Liver (tissue), 3 donors: ENCODE results near the gene NDUFS6.

Source experiments
- EGR1 ChIP-seq, 2 donors: IDR thresholded peaks; 2 replicates each; pipeline ENCODE4 v1.6.1; 2016 to 2018; ENCODE audit warnings: antibody characterized with exemption in 2 of 2, low read depth in 2 of 2
- FOXA1 ChIP-seq: IDR thresholded peaks from 2 replicates; pipeline ENCODE4 v1.6.1; 2016; ENCODE audit warnings: antibody characterized with exemption
- GABPA ChIP-seq, 2 donors: IDR thresholded peaks in 1 of 2; conservative IDR thresholded peaks in 1 of 2; 2 replicates each; pipeline ENCODE4 v1.6.1; 2016; ENCODE audit warnings: antibody characterized with exemption in 2 of 2, mild to moderate bottlenecking in 1 of 2, moderate library complexity in 1 of 2
- HNF4A ChIP-seq, 2 donors: conservative IDR thresholded peaks; 2 replicates each; pipeline ENCODE4 v1.6.1; 2016; ENCODE audit warnings: antibody characterized with exemption in 2 of 2, mild to moderate bottlenecking in 2 of 2
- NR2F2 ChIP-seq: IDR thresholded peaks from 2 replicates; pipeline ENCODE4 v1.6.1; 2016; ENCODE audit warnings: antibody characterized with exemption
- RAD21 ChIP-seq, 2 donors: IDR thresholded peaks; 2 replicates each; pipeline ENCODE4 v1.6.1; 2016; ENCODE audit warnings: antibody characterized with exemption in 2 of 2, mild to moderate bottlenecking in 2 of 2
- SP1 ChIP-seq: IDR thresholded peaks from 2 replicates; pipeline ENCODE4 v1.6.1; 2018; ENCODE audit warnings: antibody characterized with exemption, mild to moderate bottlenecking
- TAF1 ChIP-seq: conservative IDR thresholded peaks from 2 replicates; pipeline ENCODE4 v1.6.1; 2016; ENCODE audit warnings: antibody characterized with exemption, mild to moderate bottlenecking
- TF ChIP-seq, protein P1 (sequence below): fragments of 150-350 bp; IDR thresholded peaks from 2 replicates; pipeline ENCODE4 v1.5.1; 2017; ENCODE audit warnings: improper control_type of control experiment, low read depth, low read length; ENCODE audit not compliant: missing input control
- TF ChIP-seq, protein P2 (sequence below): IDR thresholded peaks from 2 replicates; pipeline ENCODE4 v1.6.1; 2016; ENCODE audit warnings: antibody characterized with exemption
- TF ChIP-seq, protein P3 (sequence below): IDR thresholded peaks from 2 replicates; pipeline ENCODE4 v1.6.1; 2016; ENCODE audit warnings: antibody characterized with exemption
- TF ChIP-seq, protein P4 (sequence below): IDR thresholded peaks from 2 replicates; pipeline ENCODE4 v1.6.1; 2016; ENCODE audit warnings: antibody characterized with exemption
- donor health status: healthy.
- donor health status: healthy.

DNA sequence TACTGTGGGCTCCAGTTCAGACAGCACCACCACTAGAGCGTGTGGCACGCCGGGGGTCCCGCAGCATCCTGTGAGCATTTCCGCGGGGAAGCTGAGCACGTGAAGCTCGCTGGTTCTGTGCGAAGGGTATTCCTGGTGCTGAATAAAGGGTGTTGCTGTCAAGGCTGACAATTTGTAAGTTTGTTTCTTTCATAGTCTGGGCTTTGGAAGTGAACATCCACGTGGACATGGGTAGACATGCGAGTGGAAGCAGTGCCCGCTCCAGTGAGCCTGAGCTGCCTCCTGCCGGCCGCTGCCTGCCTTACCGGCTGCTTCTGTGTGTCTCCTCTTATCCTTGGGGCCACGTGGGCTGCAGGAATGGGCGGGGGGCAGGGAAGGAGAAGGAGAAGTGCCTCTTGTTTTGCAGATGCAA lies 14.7 kb downstream of the NDUFS6 start:
- TF ChIP-seq, protein P1, sequence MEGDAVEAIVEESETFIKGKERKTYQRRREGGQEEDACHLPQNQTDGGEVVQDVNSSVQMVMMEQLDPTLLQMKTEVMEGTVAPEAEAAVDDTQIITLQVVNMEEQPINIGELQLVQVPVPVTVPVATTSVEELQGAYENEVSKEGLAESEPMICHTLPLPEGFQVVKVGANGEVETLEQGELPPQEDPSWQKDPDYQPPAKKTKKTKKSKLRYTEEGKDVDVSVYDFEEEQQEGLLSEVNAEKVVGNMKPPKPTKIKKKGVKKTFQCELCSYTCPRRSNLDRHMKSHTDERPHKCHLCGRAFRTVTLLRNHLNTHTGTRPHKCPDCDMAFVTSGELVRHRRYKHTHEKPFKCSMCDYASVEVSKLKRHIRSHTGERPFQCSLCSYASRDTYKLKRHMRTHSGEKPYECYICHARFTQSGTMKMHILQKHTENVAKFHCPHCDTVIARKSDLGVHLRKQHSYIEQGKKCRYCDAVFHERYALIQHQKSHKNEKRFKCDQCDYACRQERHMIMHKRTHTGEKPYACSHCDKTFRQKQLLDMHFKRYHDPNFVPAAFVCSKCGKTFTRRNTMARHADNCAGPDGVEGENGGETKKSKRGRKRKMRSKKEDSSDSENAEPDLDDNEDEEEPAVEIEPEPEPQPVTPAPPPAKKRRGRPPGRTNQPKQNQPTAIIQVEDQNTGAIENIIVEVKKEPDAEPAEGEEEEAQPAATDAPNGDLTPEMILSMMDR: no peak
- TF ChIP-seq FOXA1 (no peak), RAD21 (IDR thresholded peaks at IDR 0.05) (no peak), TAF1 (no peak), HNF4A (conservative IDR thresholded peaks at IDR 0.05) (no peak), EGR1 (IDR thresholded peaks at IDR 0.05; ENCODE audit: low read depth in 2 of 2) (no peak), SP1 (no peak), GABPA (IDR thresholded peaks at IDR 0.05 in 1 of 2, conservative IDR thresholded peaks at IDR 0.05 in 1 of 2) (no peak), NR2F2 (no peak)
- TF ChIP-seq, protein P2, sequence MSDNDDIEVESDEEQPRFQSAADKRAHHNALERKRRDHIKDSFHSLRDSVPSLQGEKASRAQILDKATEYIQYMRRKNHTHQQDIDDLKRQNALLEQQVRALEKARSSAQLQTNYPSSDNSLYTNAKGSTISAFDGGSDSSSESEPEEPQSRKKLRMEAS: no peak
- TF ChIP-seq, protein P3, sequence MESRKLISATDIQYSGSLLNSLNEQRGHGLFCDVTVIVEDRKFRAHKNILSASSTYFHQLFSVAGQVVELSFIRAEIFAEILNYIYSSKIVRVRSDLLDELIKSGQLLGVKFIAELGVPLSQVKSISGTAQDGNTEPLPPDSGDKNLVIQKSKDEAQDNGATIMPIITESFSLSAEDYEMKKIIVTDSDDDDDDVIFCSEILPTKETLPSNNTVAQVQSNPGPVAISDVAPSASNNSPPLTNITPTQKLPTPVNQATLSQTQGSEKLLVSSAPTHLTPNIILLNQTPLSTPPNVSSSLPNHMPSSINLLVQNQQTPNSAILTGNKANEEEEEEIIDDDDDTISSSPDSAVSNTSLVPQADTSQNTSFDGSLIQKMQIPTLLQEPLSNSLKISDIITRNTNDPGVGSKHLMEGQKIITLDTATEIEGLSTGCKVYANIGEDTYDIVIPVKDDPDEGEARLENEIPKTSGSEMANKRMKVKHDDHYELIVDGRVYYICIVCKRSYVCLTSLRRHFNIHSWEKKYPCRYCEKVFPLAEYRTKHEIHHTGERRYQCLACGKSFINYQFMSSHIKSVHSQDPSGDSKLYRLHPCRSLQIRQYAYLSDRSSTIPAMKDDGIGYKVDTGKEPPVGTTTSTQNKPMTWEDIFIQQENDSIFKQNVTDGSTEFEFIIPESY: no peak
- TF ChIP-seq, protein P4, sequence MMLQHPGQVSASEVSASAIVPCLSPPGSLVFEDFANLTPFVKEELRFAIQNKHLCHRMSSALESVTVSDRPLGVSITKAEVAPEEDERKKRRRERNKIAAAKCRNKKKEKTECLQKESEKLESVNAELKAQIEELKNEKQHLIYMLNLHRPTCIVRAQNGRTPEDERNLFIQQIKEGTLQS: no peak
